M059J (cell line): ENCODE measurements around the gene DNAJB8. TPM values are rescaled to one million over a fixed set of nuclear protein-coding genes. Genes with fewer than 3 reads are reported as not detected.

Source experiments
- DNase-seq: peaks from one replicate; pipeline ENCODE4 v3.0.0-alpha.2; 2012; ENCODE audit warnings: low read depth
- total RNA-seq: library from RNA; depleted of rRNA; stranded (reverse); fragments of >200 nt; shearing (Covaris generic); gene quantifications from 2 replicates; pipeline ENCODE4 v1.2.3, GENCODE V29; 2014

Gene DNAJB8
- total RNA-seq, 1 experiment from 2014 or later, result not detected

- DNase-seq, result no peak
Measured at GRCh38 chr3:128447561-128448013, 19.1 kb downstream of the DNAJB8 start.

DNA sequence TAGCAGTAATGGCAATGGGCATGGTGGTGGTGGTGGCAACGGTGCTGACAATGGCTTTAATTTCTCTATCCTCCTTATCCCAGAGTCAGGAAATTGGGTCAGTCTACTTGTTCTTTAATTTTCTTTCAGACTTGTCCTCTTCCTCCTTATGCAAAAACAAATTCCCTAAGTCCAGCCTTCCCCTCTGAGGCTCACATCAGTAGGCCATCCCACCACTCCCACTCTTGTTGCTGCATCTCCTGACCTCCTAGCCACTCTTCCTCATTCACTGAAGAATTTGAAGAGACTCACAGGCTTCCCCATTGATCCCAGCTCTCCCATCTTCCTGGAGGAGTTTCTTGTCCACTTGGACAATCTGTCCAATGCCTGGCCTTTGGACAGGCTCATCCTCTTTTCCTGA, 19.9 kb downstream of the DNAJB8 start:
- no peak for DNase-seq

DNA sequence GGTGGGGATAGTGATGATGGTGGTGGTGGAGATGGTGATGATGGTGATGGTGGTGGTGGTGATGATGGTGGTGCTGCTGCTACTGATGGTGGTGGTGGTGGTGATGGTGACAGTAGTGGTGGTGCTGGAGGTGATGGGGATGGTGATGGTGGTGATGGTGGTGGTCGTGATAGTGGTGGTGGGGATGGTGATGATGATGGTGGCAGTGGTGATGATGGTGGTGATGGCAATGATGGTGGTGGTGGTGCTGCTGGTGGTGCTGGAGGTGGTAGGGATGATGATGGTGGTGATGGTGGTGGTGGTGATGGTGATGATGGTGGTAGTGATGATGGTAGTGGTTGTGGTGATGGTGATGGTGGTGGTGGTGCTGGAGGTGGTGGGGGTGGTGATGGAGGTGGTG, 21.3 kb downstream of the DNAJB8 start:
- no peak for DNase-seq

GRCh38 chr3:128443771-128444170, 22.9 kb downstream of the DNAJB8 start:
- DNase-seq, result no peak

DNA sequence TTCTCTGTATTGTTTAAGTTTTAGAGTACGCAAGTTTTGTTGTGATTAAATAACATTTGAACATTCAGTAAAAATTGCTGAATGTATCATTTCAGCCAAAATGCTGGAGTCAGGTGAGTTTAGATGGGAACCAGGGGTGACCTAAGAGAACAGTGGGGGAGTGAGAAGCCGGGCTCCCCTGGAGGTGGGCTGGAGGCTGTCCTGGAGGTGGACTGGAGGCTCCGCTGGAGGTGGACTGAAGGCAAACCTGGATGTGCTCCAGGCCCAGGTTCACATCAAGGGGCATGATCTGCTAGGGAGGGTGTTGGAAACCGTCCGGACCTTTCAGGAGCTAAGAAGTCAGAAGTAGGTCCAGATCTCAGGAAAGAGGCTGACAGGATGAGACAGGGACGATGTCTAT, 23.7 kb downstream of the DNAJB8 start:
- no peak for DNase-seq

- no peak for DNase-seq
Measured at GRCh38 chr3:128442070-128442469, 24.6 kb downstream of the DNAJB8 start.

GRCh38 chr3:128439226-128439625, 27.5 kb downstream of the DNAJB8 start:
- no peak for DNase-seq

- DNase-seq, result no peak
Measured at GRCh38 chr3:128438488-128439072, 28.1 kb downstream of the DNAJB8 start.

GRCh38 chr3:128436214-128436613, 30.5 kb downstream of the DNAJB8 start:
- DNase-seq, result no peak

- DNase-seq, result no peak
Measured at GRCh38 chr3:128435561-128435960, 31.1 kb downstream of the DNAJB8 start.

- peak; percentile 46 for DNase-seq
Measured at GRCh38 chr3:128435058-128435457, 31.6 kb downstream of the DNAJB8 start.

DNA sequence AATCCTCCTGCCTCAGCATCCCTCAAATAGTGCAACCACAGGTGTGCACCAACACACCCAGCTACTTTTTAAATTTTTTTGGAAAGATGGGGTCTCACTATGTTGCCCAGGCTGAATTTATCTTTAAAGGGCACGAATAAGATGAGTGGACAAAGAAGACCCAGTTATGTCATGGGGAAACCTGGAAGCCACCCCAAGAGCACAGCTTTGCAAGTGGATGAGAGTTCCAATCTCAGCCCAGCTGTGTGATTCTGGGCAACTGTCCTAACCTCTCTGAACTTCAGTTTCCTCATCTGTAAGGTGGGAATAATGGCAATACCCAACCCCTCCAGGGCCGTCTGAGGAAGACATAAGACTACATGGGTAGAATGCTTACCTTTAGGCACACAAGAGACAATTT, 32.2 kb downstream of the DNAJB8 start:
- DNase-seq, result no peak

- DNase-seq, result peak; percentile 52
Measured at GRCh38 chr3:128433837-128434165, 32.9 kb downstream of the DNAJB8 start.

DNA sequence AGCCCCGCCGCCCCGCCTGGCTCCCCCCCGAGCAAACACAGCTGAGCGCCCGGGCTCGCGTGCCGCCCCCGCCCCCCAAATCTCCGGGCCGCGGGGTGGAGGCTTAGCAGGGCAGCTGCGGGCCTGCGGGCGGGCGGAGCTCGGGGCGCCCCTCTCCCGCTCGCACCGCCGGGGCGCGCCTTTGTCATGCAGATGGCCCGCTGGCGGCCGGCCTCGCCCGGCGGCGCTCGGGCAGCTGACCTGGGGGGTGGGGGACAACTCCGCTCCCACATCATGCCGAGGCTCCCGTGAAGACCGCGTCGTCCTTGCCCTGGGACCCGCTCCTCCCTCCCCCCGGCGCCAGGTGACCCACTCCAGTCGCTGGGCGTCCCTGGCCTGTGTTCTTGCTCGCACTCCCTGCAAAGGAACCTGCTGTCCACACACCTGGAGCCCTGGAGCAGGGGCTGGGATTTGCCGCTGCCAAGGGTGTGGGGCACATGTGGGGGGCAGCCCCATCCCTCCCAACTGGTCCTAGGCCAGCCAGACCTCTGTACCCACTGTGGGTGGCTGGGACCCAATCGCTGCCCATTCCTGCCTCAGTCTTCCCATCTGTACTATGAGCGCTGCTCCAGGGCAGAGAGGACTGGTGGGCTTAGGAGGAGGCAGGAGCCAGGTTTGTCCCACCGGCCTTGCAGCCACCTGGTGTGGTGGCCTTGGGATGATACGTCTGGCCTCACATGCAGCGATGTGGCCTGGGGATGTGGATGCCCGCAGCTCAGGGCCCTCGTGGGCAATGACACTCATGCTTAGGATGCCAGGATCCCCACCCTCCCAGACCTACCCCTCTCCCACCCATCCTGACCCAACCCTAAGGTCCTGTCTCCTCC, 33.5 kb downstream of the DNAJB8 start:
- no peak for DNase-seq

GRCh38 chr3:128432301-128432970, 34.3 kb downstream of the DNAJB8 start:
- DNase-seq, result no peak

- no peak for DNase-seq
Measured at GRCh38 chr3:128431803-128432300, 34.8 kb downstream of the DNAJB8 start.

DNA sequence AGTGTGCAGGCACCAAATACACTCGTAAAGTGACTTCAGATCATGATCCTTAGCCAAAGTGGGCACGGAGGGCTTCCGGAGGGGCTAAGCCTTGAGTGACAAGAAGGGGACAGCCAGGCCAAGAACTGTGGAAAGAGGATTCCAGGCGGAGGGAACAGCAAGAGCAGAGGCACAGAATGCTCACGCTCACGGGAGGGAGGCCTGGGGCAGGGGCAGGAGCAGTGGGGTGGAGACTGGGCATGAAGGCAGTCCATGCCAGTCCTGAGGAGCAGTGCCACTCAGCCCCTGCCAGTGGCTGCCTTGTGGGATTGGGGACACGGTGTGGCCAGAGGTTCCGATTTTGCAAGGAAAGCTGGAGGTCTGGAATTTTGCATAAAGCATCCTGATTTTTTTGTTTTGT, 36.0 kb downstream of the DNAJB8 start:
- DNase-seq, result no peak

GRCh38 chr3:128430301-128430700, 36.4 kb downstream of the DNAJB8 start:
- DNase-seq, result no peak

- no peak for DNase-seq
Measured at GRCh38 chr3:128429751-128430150, 36.9 kb downstream of the DNAJB8 start.

GRCh38 chr3:128429275-128429674, 37.4 kb downstream of the DNAJB8 start:
- no peak for DNase-seq

- no peak for DNase-seq
Measured at GRCh38 chr3:128427872-128428822, 38.5 kb downstream of the DNAJB8 start.
